GM23338 (cell line): ENCODE measurements around the gene RNF130. TPM values are rescaled to one million over a fixed set of nuclear protein-coding genes. Genes with fewer than 3 reads are reported as not detected.

Experiments
- ATAC-seq: fragments of 200-7000 bp; cut with Tn5 transposase; 3 replicates; pipeline ENCODE4 v1.9.1; 2020
- DNase-seq: peaks from one replicate; pipeline ENCODE4 v3.0.0-alpha.2; 2015; ENCODE audit warnings: low spot score
- H2AFZ ChIP-seq: fragments of 200-600 bp; sonication (generic); 2 replicates; pipeline ENCODE4 v1.8.0; 2016; ENCODE audit warnings: antibody characterized with exemption, mild to moderate bottlenecking, moderate library complexity
- H3F3A ChIP-seq: fragments of 200-600 bp; sonication (generic); replicated peaks from 2 replicates; pipeline ENCODE4 v1.8.0; 2017; ENCODE audit warnings: antibody characterized with exemption, mixed run types, low read depth
- H3K27ac ChIP-seq: fragments of 200-600 bp; sonication (generic); 2 replicates; pipeline ENCODE4 v1.6.1; 2016; ENCODE audit warnings: low read depth
- H3K27me3 ChIP-seq: fragments of 200-600 bp; sonication (generic); 2 replicates; pipeline ENCODE4 v1.8.0; 2016; ENCODE audit warnings: mild to moderate bottlenecking, mixed run types, moderate library complexity; ENCODE audit not compliant: insufficient read depth
- H3K36me3 ChIP-seq: fragments of 200-600 bp; sonication (generic); 2 replicates; pipeline ENCODE4 v1.8.0; 2016; ENCODE audit warnings: mild to moderate bottlenecking; ENCODE audit not compliant: insufficient read depth
- H3K4me1 ChIP-seq: fragments of 200-600 bp; sonication (generic); 2 replicates; pipeline ENCODE4 v1.8.0; 2016; ENCODE audit warnings: mild to moderate bottlenecking, moderate library complexity; ENCODE audit not compliant: insufficient read depth
- H3K4me2 ChIP-seq: fragments of 200-600 bp; sonication (generic); 2 replicates; pipeline ENCODE4 v1.7.1; 2017; ENCODE audit warnings: mixed run types
- H3K4me3 ChIP-seq: fragments of 200-600 bp; sonication (generic); 2 replicates; pipeline ENCODE4 v1.6.1; 2016; ENCODE audit warnings: mixed run types
- H3K79me2 ChIP-seq: fragments of 200-600 bp; sonication (generic); replicated peaks from 2 replicates; pipeline ENCODE4 v1.8.0; 2017; ENCODE audit warnings: mild to moderate bottlenecking; ENCODE audit not compliant: insufficient read depth
- H3K9me2 ChIP-seq: fragments of 200-600 bp; sonication (generic); 2 replicates; pipeline ENCODE4 v1.8.0; 2017; ENCODE audit not compliant: insufficient read depth
- H4K20me1 ChIP-seq: fragments of 200-600 bp; sonication (generic); replicated peaks from 2 replicates; pipeline ENCODE4 v1.8.0; 2017; ENCODE audit warnings: mild to moderate bottlenecking; ENCODE audit not compliant: insufficient read depth
- H3K27ac Mint-ChIP-seq: 2 replicates; pipeline ENCODE4 v1.8.0; 2020; ENCODE audit warnings: inconsistent platforms, mild to moderate bottlenecking, moderate library complexity, mixed read lengths
- H3K27me3 Mint-ChIP-seq: 3 replicates; pipeline ENCODE4 v1.8.0; 2022; ENCODE audit warnings: low read depth, mild to moderate bottlenecking, moderate library complexity, mixed read lengths, inconsistent platforms; ENCODE audit not compliant: insufficient read depth, poor library complexity
- H3K36me3 Mint-ChIP-seq: 3 replicates; pipeline ENCODE4 v1.8.0; 2021; ENCODE audit warnings: low read depth, mild to moderate bottlenecking, inconsistent platforms, moderate library complexity, mixed read lengths
- H3K4me1 Mint-ChIP-seq: 3 replicates; pipeline ENCODE4 v1.8.0; 2020; ENCODE audit warnings: mild to moderate bottlenecking, inconsistent platforms, mixed read lengths
- H3K4me3 Mint-ChIP-seq: 3 replicates; pipeline ENCODE4 v1.8.0; 2021; ENCODE audit warnings: moderate library complexity, mild to moderate bottlenecking, inconsistent platforms, mixed read lengths
- H3K9me3 Mint-ChIP-seq: 3 replicates; pipeline ENCODE4 v1.8.0; 2020; ENCODE audit warnings: moderate library complexity, mild to moderate bottlenecking, inconsistent platforms, mixed read lengths
- CREB1 ChIP-seq: fragments of 250-450 bp; sonication (Bioruptor Pico); IDR thresholded peaks from 2 replicates; pipeline ENCODE4 v1.5.0; 2020; ENCODE audit warnings: low read depth, mild to moderate bottlenecking, moderate library complexity
- CTCF ChIP-seq, 2 experiments: fragments of 200-600 bp in 1 of 2; sonication (generic) in 1 of 2; conservative IDR thresholded peaks; 2 replicates each; pipeline versions ENCODE4 v1.5.1 to v1.6.1; 2016 to 2017; ENCODE audit warnings: antibody characterized with exemption in 2 of 2, low read depth in 2 of 2, mild to moderate bottlenecking in 2 of 2, moderate library complexity in 1 of 2
- EZH2 ChIP-seq: fragments of 200-600 bp; sonication (generic); IDR thresholded peaks from one replicate; pipeline ENCODE4 v1.8.0; 2017; ENCODE audit warnings: antibody characterized with exemption, mild to moderate bottlenecking, low read depth; ENCODE audit not compliant: unreplicated experiment
- EZH2phosphoT487 ChIP-seq: fragments of 200-600 bp; sonication (generic); IDR thresholded peaks from one replicate; pipeline ENCODE4 v1.8.1; 2018; ENCODE audit warnings: antibody characterized with exemption; ENCODE audit not compliant: unreplicated experiment
- NANOG ChIP-seq: IDR thresholded peaks from 2 replicates; pipeline ENCODE4 v1.6.1; 2016; ENCODE audit warnings: antibody characterized with exemption, borderline replicate concordance
- POLR2AphosphoS5 ChIP-seq: IDR thresholded peaks from 2 replicates; pipeline ENCODE4 v1.6.1; 2016; ENCODE audit warnings: antibody characterized with exemption, low read depth
- REST ChIP-seq: IDR thresholded peaks from one replicate; pipeline ENCODE4 v1.6.1; 2018; ENCODE audit warnings: antibody characterized with exemption; ENCODE audit not compliant: unreplicated experiment
- STAT1 ChIP-seq: IDR thresholded peaks from one replicate; pipeline ENCODE4 v1.6.1; 2016; ENCODE audit warnings: antibody characterized with exemption; ENCODE audit not compliant: unreplicated experiment
- ZNF114 ChIP-seq: fragments of 250-450 bp; sonication (Bioruptor Pico); IDR thresholded peaks from 2 replicates; pipeline ENCODE4 v1.5.0; 2020; ENCODE audit warnings: mild to moderate bottlenecking, moderate library complexity
- ZNF331 ChIP-seq: fragments of 250-450 bp; sonication (Bioruptor Pico); IDR thresholded peaks from 2 replicates; pipeline ENCODE4 v1.5.0; 2020; ENCODE audit warnings: low read depth, mild to moderate bottlenecking, moderate library complexity
- polyA plus RNA-seq: library from polyadenylated mRNA; unstranded; fragments of >200 nt; fragmentation: Nextera tagmentation; extraction: Ambion mirVana; gene quantifications from 2 replicates; pipeline ENCODE4 v1.2.1, GENCODE V29; 2016
- total RNA-seq: library from RNA; depleted of rRNA; stranded (reverse); fragments of >200 nt; shearing (Covaris generic); gene quantifications from 2 replicates; pipeline ENCODE4 v1.2.3, GENCODE V29; 2014
- TF ChIP-seq, protein P1 (sequence below): IDR thresholded peaks from 2 replicates; pipeline ENCODE4 v1.6.1; 2016; ENCODE audit warnings: antibody characterized with exemption
- TF ChIP-seq, protein P2 (sequence below): fragments of 250-450 bp; sonication (Bioruptor Pico); IDR thresholded peaks from 2 replicates; pipeline ENCODE4 v1.5.0; 2020; ENCODE audit warnings: mild to moderate bottlenecking, moderate library complexity

Gene RNF130
- total and polyA plus RNA-seq, 2 experiments from 2014 or later: 60.1 to 97.3 TPM

- Mint-ChIP-seq H3K36me3 (peaks cover 15% of the 10 kb centered on the region; the same call in 2 of the 3 replicates), H3K9me3 (peaks cover 5% of the 10 kb centered on the region; the same call in 2 of the 3 replicates), H3K27ac (no peak overlapping the region), H3K27me3 (no peaks in the 10 kb centered on the region), H3K4me3 (no peak overlapping the region), H3K4me1 (peaks cover 9% of the 10 kb centered on the region)
- H2AFZ ChIP-seq: no peak overlapping the region
- no peaks in the 10 kb centered on the region for H3K9me2 ChIP-seq
- H3K79me2 ChIP-seq: peaks cover 27% of the 10 kb centered on the region
- H4K20me1 ChIP-seq: peaks cover 4% of the 10 kb centered on the region; the same call in 1 of the 2 replicates
- H3K4me1 ChIP-seq: peaks cover 9% of the 10 kb centered on the region
- no peak overlapping the region for H3K4me3 ChIP-seq
- no peak overlapping the region for H3K4me2 ChIP-seq
- H3K36me3 ChIP-seq: no peaks in the 10 kb centered on the region
- no peak for TF ChIP-seq EZH2phosphoT487
- no peak for TF ChIP-seq ZNF331
- no peak for TF ChIP-seq EZH2
- no peak for TF ChIP-seq ZNF114 (CRISPR knock-in tag)
- TF ChIP-seq NANOG: no peak
- TF ChIP-seq, protein P1, sequence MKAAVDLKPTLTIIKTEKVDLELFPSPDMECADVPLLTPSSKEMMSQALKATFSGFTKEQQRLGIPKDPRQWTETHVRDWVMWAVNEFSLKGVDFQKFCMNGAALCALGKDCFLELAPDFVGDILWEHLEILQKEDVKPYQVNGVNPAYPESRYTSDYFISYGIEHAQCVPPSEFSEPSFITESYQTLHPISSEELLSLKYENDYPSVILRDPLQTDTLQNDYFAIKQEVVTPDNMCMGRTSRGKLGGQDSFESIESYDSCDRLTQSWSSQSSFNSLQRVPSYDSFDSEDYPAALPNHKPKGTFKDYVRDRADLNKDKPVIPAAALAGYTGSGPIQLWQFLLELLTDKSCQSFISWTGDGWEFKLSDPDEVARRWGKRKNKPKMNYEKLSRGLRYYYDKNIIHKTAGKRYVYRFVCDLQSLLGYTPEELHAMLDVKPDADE: no peak
- TF ChIP-seq CREB1 (CRISPR knock-in tag): no peak
- TF ChIP-seq STAT1: no peak
- TF ChIP-seq, protein P2, sequence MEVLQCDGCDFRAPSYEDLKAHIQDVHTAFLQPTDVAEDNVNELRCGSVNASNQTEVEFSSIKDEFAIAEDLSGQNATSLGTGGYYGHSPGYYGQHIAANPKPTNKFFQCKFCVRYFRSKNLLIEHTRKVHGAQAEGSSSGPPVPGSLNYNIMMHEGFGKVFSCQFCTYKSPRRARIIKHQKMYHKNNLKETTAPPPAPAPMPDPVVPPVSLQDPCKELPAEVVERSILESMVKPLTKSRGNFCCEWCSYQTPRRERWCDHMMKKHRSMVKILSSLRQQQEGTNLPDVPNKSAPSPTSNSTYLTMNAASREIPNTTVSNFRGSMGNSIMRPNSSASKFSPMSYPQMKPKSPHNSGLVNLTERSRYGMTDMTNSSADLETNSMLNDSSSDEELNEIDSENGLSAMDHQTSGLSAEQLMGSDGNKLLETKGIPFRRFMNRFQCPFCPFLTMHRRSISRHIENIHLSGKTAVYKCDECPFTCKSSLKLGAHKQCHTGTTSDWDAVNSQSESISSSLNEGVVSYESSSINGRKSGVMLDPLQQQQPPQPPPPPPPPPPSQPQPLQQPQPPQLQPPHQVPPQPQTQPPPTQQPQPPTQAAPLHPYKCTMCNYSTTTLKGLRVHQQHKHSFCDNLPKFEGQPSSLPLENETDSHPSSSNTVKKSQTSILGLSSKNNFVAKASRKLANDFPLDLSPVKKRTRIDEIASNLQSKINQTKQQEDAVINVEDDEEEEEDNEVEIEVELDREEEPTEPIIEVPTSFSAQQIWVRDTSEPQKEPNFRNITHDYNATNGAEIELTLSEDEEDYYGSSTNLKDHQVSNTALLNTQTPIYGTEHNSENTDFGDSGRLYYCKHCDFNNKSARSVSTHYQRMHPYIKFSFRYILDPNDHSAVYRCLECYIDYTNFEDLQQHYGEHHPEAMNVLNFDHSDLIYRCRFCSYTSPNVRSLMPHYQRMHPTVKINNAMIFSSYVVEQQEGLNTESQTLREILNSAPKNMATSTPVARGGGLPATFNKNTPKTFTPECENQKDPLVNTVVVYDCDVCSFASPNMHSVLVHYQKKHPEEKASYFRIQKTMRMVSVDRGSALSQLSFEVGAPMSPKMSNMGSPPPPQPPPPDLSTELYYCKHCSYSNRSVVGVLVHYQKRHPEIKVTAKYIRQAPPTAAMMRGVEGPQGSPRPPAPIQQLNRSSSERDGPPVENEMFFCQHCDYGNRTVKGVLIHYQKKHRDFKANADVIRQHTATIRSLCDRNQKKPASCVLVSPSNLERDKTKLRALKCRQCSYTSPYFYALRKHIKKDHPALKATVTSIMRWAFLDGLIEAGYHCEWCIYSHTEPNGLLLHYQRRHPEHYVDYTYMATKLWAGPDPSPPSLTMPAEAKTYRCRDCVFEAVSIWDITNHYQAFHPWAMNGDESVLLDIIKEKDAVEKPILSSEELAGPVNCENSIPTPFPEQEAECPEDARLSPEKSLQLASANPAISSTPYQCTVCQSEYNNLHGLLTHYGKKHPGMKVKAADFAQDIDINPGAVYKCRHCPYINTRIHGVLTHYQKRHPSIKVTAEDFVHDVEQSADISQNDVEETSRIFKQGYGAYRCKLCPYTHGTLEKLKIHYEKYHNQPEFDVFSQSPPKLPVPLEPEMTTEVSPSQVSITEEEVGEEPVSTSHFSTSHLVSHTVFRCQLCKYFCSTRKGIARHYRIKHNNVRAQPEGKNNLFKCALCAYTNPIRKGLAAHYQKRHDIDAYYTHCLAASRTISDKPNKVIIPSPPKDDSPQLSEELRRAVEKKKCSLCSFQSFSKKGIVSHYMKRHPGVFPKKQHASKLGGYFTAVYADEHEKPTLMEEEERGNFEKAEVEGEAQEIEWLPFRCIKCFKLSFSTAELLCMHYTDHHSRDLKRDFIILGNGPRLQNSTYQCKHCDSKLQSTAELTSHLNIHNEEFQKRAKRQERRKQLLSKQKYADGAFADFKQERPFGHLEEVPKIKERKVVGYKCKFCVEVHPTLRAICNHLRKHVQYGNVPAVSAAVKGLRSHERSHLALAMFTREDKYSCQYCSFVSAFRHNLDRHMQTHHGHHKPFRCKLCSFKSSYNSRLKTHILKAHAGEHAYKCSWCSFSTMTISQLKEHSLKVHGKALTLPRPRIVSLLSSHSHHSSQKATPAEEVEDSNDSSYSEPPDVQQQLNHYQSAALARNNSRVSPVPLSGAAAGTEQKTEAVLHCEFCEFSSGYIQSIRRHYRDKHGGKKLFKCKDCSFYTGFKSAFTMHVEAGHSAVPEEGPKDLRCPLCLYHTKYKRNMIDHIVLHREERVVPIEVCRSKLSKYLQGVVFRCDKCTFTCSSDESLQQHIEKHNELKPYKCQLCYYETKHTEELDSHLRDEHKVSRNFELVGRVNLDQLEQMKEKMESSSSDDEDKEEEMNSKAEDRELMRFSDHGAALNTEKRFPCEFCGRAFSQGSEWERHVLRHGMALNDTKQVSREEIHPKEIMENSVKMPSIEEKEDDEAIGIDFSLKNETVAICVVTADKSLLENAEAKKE: no peak
- no peak for TF ChIP-seq REST
- TF ChIP-seq CTCF (conservative IDR thresholded peaks at IDR 0.05; ENCODE audit: low read depth in 2 of 2): no peak
- TF ChIP-seq POLR2AphosphoS5: no peak
- DNase-seq (no peak), ATAC-seq (no peak)
- H3K27me3 ChIP-seq: no peaks in the 10 kb centered on the region
- H3K27ac ChIP-seq: no peak overlapping the region
- H3F3A ChIP-seq: no peaks in the 10 kb centered on the region; the same call in 1 of the 2 replicates
Observed at GRCh38 chr5:180003127-180003526, 68.4 kb downstream of the RNF130 start.
